Smooth muscle cell (in vitro differentiated cells): Measurements from ENCODE around the gene ONECUT1. TPM values are rescaled to one million over a fixed set of nuclear protein-coding genes. Genes with fewer than 3 reads are reported as not detected.
A peak's percentile ranks its signal among the peaks of the same experiment; 100 is the strongest.

ENCODE experiments used
- DNase-seq: peaks from one replicate; lab custom pipeline; 2025; ENCODE audit not compliant: unreplicated experiment; lab: John Stamatoyannopoulos, UW
- H2AFZ ChIP-seq: fragments of 200-600 bp; sonication (generic); 2 replicates; pipeline ENCODE4 v1.6.0; 2016; ENCODE audit warnings: antibody characterized with exemption, low read depth, mild to moderate bottlenecking
- H3F3A ChIP-seq: fragments of 200-600 bp; sonication (generic); 2 replicates; pipeline ENCODE4 v1.6.0; 2017; ENCODE audit warnings: antibody characterized with exemption, low read depth
- H3K27ac ChIP-seq: fragments of 200-600 bp; sonication (generic); 2 replicates; pipeline ENCODE4 v1.5.1; 2016; ENCODE audit warnings: low read depth, mild to moderate bottlenecking
- H3K27me3 ChIP-seq: fragments of 200-600 bp; sonication (generic); 2 replicates; pipeline ENCODE4 v1.6.1; 2016; ENCODE audit warnings: low read depth, mild to moderate bottlenecking
- H3K36me3 ChIP-seq: fragments of 200-600 bp; sonication (generic); 2 replicates; pipeline ENCODE4 v1.5.1; 2016; ENCODE audit warnings: low read depth
- H3K4me1 ChIP-seq: fragments of 200-600 bp; sonication (generic); 2 replicates; pipeline ENCODE4 v1.5.1; 2016; ENCODE audit warnings: low read depth
- H3K4me2 ChIP-seq: fragments of 200-600 bp; sonication (generic); 2 replicates; pipeline ENCODE4 v1.6.0; 2016; ENCODE audit warnings: mild to moderate bottlenecking
- H3K4me3 ChIP-seq: fragments of 200-600 bp; sonication (generic); 2 replicates; pipeline ENCODE4 v1.5.1; 2016; ENCODE audit warnings: mild to moderate bottlenecking
- H3K79me2 ChIP-seq: fragments of 200-600 bp; sonication (generic); 2 replicates; pipeline ENCODE4 v1.6.0; 2016; ENCODE audit warnings: low read depth, mild to moderate bottlenecking
- H3K9ac ChIP-seq: fragments of 200-600 bp; sonication (generic); 2 replicates; pipeline ENCODE4 v1.6.0; 2016; ENCODE audit warnings: low read depth
- H3K9me3 ChIP-seq: fragments of 200-600 bp; sonication (generic); replicated peaks from 2 replicates; pipeline ENCODE4 v1.5.1; 2016; ENCODE audit warnings: low read depth
- H4K20me1 ChIP-seq: fragments of 200-600 bp; sonication (generic); 2 replicates; pipeline ENCODE4 v1.6.0; 2016; ENCODE audit warnings: low read depth
- WGBS: methylation state at CpG from one replicate; pipeline ENCODE4 v1.1.7; 2016; ENCODE audit warnings: low lambda C conversion rate; 5-methylcytosine and 5-hydroxymethylcytosine counted together
- polyA plus RNA-seq: library from polyadenylated mRNA; unstranded; fragments of >200 nt; fragmentation: Nextera tagmentation; extraction: Ambion mirVana; gene quantifications from 2 replicates; pipeline ENCODE4 v1.2.1, GENCODE V29; 2016
- total RNA-seq: library from RNA; depleted of rRNA; stranded (reverse); fragments of >200 nt; gene quantifications from 2 replicates; pipeline ENCODE4 v1.2.3, GENCODE V29; 2014
- TF ChIP-seq, protein P1 (sequence below): fragments of 200-600 bp; sonication (generic); IDR thresholded peaks from 2 replicates; pipeline ENCODE4 v1.5.1; 2017; ENCODE audit warnings: borderline replicate concordance, mild to moderate bottlenecking, antibody characterized with exemption; ENCODE audit not compliant: insufficient read depth, poor library complexity, severe bottlenecking

ONECUT1 gene
- total and polyA plus RNA-seq, 2 experiments from 2014 or later: 0.61 to 0.99 TPM

DNA sequence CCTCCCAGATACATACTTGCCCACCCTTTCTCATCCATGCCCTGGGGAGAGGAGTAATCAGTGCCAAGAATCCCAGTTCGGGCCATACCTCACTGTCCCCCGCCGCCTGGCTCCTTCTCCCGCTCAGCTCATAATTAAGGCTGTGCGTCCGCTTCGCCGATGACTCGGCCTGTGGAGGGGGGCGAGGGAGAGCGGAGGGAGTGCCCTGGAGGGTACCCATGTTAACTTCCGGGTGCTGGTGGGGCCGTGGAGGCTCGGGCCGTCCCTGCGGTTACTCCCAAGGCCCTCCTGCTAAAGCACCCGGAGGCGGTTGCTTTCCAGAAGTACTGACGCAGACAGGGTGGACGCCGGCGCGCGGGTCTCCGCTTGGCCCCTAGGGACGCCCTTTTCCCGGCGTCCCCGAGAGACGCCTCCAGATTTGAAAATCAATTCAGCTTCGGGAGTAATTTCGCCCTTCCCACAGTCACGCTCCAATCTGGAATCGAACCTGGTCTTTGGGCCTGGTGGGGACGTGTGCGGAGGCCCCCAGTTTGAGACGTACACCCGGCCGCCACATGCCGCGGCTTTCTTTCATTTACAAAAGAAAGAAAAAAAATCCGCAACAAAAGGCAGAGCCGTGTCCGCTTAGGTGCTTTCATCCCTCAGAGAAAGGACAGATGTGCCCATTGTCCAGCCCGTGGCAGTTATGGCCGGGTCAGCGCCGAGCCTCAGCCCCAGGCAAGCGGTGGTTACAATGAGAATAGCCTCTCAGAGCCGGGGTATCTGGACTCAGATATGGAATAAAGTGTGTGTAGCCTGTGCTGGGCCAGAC, 1.0 kb upstream of the ONECUT1 start:
- Histone ChIP-seq H3F3A (peaks cover 8% of the 10 kb centered on the region), H3K4me3 (peak overlapping the region; percentile 71), H3K9me3 (no peaks in the 10 kb centered on the region), H3K36me3 (no peaks in the 10 kb centered on the region), H3K79me2 (no peaks in the 10 kb centered on the region), H3K4me2 (peak overlapping the region; percentile 98), H2AFZ (peak overlapping the region; percentile 95), H3K4me1 (peaks cover 9% of the 10 kb centered on the region), H3K27me3 (peaks cover 94% of the 10 kb centered on the region), H4K20me1 (peaks cover 5% of the 10 kb centered on the region), H3K27ac (no peak overlapping the region), H3K9ac (no peak overlapping the region)
- 11% methylated on average over 48 of the region's 50 CpGs for WGBS
- TF ChIP-seq, protein P1, sequence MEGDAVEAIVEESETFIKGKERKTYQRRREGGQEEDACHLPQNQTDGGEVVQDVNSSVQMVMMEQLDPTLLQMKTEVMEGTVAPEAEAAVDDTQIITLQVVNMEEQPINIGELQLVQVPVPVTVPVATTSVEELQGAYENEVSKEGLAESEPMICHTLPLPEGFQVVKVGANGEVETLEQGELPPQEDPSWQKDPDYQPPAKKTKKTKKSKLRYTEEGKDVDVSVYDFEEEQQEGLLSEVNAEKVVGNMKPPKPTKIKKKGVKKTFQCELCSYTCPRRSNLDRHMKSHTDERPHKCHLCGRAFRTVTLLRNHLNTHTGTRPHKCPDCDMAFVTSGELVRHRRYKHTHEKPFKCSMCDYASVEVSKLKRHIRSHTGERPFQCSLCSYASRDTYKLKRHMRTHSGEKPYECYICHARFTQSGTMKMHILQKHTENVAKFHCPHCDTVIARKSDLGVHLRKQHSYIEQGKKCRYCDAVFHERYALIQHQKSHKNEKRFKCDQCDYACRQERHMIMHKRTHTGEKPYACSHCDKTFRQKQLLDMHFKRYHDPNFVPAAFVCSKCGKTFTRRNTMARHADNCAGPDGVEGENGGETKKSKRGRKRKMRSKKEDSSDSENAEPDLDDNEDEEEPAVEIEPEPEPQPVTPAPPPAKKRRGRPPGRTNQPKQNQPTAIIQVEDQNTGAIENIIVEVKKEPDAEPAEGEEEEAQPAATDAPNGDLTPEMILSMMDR: peak; percentile 19
- DNase-seq: no peak

DNA sequence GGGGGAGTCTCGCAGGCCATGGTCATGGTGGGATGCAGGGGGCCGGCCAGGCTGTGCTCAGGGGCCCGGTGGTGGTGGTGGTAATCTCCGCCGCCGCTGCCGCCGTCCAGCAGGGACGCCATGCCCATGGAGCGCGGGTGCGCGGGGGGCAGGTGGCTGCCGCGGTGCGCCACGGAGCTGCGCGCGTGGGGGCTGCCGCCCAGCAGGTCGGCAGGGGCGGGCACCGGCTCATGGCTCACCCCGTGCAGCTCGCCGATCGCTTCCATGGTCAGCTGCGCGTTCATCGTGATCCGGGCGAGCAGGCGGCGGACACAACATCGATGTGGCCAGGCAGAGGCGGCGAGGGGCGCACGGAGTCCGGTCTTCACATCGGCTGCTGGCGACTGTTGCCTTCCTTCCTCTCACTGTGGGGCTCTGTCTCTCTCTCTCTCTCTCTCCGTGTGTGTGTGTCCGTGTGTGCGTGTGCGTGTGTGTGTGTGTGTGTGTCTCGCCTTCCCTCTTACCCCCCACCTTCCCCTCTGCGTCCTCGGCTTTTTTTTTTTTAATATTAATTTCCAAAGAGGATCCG, 451 bp downstream of the ONECUT1 start:
- Histone ChIP-seq H3K4me2 (peak overlapping the region; percentile 98), H3F3A (peaks cover 8% of the 10 kb centered on the region), H3K9ac (no peak overlapping the region), H4K20me1 (peaks cover 5% of the 10 kb centered on the region), H3K9me3 (no peaks in the 10 kb centered on the region), H2AFZ (peak overlapping the region; percentile 43), H3K27me3 (peaks cover 94% of the 10 kb centered on the region), H3K36me3 (no peaks in the 10 kb centered on the region), H3K79me2 (no peaks in the 10 kb centered on the region), H3K4me1 (peaks cover 23% of the 10 kb centered on the region), H3K27ac (no peak overlapping the region), H3K4me3 (peak overlapping the region; percentile 71)
- TF ChIP-seq, protein P1: no peak
- no peak for DNase-seq
- 10% methylated on average over 48 of the region's 51 CpGs for WGBS

DNA sequence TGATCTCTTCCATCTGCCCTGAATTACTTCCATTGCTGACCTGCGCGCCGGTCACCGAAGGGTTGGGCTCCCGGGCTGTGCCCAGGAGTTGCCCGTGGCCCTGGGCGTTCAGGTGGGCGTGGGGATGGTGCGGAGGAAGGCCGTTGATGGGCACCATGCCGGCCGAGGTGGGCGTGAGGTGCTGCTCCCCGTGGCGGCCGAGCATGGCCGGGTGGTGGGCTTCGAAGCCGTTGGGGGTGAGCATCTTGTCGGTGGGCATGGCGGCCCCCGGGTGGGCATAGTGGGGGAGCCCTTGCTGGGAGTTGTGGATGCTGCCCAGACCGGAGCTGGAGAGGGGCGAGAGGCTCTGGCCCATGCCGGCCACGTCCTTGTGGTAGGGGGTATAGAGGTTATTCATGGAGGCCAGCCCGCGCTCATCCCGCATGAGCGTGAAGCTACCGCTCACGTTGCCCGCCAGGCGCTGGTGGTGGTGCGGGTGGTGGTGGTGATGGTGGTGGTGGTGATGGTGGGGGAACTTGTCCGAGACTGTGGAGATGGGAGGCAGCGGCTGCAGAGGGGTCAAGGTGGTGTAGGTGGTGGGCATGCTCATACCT, 1.0 kb downstream of the ONECUT1 start:
- H2AFZ ChIP-seq: no peak overlapping the region
- H3K4me1 ChIP-seq: peaks cover 27% of the 10 kb centered on the region
- H3K27me3 ChIP-seq: peaks cover 94% of the 10 kb centered on the region
- no peaks in the 10 kb centered on the region for H3K79me2 ChIP-seq
- H3K9me3 ChIP-seq: no peaks in the 10 kb centered on the region
- no peaks in the 10 kb centered on the region for H3K36me3 ChIP-seq
- H3K4me3 ChIP-seq: peak overlapping the region; percentile 71
- peak overlapping the region; percentile 98 for H3K4me2 ChIP-seq
- WGBS: 23% methylated on average over 35 of the region's 37 CpGs
- H3K9ac ChIP-seq: no peak overlapping the region
- DNase-seq: no peak
- peaks cover 5% of the 10 kb centered on the region for H4K20me1 ChIP-seq
- no peak overlapping the region for H3K27ac ChIP-seq
- H3F3A ChIP-seq: peaks cover 8% of the 10 kb centered on the region
- TF ChIP-seq, protein P1: no peak
